ENCODE measurements around the gene SLC34A1.

DNA sequence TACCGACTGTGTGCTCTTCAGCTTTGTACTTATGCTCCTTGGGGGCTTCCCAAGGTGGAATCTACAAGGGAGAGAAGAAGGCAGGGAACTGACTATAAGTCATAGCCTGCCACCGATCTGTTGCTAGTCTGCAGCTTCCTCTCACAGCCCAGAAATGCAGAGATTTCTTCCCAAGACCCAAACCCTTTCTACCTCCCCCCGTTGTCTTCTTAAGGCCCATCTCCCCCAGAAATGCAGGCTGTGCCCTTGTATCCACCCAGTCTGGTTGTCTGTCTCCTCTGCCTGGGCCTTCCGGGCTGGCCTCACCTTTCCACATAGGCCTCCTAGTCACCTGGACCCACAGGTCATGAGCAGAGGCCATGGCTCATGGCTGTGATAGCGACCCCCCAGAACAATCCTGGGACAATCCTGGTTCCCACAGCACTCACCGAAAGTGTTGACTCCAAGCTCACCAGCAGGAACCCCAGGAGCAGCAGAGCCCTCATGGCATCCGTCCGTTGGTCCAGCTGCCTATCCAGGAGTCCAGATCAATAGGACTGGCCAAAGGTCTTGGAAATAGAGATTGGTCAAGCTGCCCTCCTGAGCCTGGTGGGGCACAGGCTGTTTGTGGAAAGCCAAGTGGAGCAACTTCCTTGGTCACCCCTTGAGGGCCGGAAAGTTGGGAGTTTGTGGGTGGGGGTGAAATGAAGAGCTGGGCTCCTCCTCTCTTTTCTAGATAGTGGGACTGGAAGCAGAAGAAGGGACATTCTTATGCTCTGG is 25.0 kb downstream of the SLC34A1 start, which contains the start of gene F12:
- TF ChIP-seq EZH2 (IDR thresholded peaks at IDR 0.05; ENCODE audit: low read depth, unreplicated experiment): no peak
- TF ChIP-seq, protein P1, sequence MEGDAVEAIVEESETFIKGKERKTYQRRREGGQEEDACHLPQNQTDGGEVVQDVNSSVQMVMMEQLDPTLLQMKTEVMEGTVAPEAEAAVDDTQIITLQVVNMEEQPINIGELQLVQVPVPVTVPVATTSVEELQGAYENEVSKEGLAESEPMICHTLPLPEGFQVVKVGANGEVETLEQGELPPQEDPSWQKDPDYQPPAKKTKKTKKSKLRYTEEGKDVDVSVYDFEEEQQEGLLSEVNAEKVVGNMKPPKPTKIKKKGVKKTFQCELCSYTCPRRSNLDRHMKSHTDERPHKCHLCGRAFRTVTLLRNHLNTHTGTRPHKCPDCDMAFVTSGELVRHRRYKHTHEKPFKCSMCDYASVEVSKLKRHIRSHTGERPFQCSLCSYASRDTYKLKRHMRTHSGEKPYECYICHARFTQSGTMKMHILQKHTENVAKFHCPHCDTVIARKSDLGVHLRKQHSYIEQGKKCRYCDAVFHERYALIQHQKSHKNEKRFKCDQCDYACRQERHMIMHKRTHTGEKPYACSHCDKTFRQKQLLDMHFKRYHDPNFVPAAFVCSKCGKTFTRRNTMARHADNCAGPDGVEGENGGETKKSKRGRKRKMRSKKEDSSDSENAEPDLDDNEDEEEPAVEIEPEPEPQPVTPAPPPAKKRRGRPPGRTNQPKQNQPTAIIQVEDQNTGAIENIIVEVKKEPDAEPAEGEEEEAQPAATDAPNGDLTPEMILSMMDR (conservative IDR thresholded peaks at IDR 0.05; ENCODE audit: low read depth in 2 of 2): no peak

Measured in GM23338 (cell line).